Testis (tissue), 2 donors: Measurements from ENCODE around the gene MOB4.

Experiments used
- CTCF ChIP-seq, 3 experiments: fragments of 450-650 bp in 2 of 3; fragments of 200-600 bp in 1 of 3; sonication (generic) in 1 of 3; IDR thresholded peaks; one replicate each; pipeline ENCODE4 v1.5.1; 2016 to 2019; ENCODE audit warnings: antibody characterized with exemption in 3 of 3, mild to moderate bottlenecking in 2 of 3, moderate library complexity in 1 of 3
- POLR2A ChIP-seq: fragments of 450-650 bp; IDR thresholded peaks from one replicate; pipeline ENCODE4 v1.6.1; 2017; ENCODE audit warnings: antibody characterized with exemption, mild to moderate bottlenecking, moderate library complexity

GRCh38 chr2:197597166-197597565, 81.3 kb downstream of the MOB4 start:
- no peak for TF ChIP-seq POLR2A
- TF ChIP-seq CTCF (IDR thresholded peaks at IDR 0.05), result no peak
